H9 (cell line): ENCODE data around the gene HUNK. TPM values are rescaled to one million over a fixed set of nuclear protein-coding genes. Genes with fewer than 3 reads are reported as not detected.

Source experiments
- DNase-seq: peaks from one replicate; pipeline ENCODE4 v3.0.0-alpha.2; 2017
- H2AFZ ChIP-seq: one replicate; pipeline ENCODE4 v1.6.1; 2013; ENCODE audit warnings: mild to moderate bottlenecking, low read length, control low read depth, moderate library complexity
- H2AK5ac ChIP-seq: 2 replicates; pipeline ENCODE4 v1.6.1; 2013; ENCODE audit warnings: low read length, control low read depth, mixed read lengths; ENCODE audit not compliant: insufficient read length
- H2BK120ac ChIP-seq: one replicate; pipeline ENCODE4 v1.6.1; 2013; ENCODE audit warnings: low read depth, mild to moderate bottlenecking, low read length, control low read depth, inconsistent platforms; ENCODE audit not compliant: poor library complexity, severe bottlenecking
- H2BK12ac ChIP-seq: 2 replicates; pipeline ENCODE4 v1.6.1; 2013; ENCODE audit warnings: low read length, control low read depth, mixed read lengths, low read depth; ENCODE audit not compliant: insufficient read length
- H2BK15ac ChIP-seq: 2 replicates; pipeline ENCODE4 v1.6.1; 2013; ENCODE audit warnings: low read depth, low read length, control low read depth
- H2BK20ac ChIP-seq: one replicate; pipeline ENCODE4 v1.6.1; 2013; ENCODE audit warnings: low read depth, mild to moderate bottlenecking, low read length, control low read depth, inconsistent platforms; ENCODE audit not compliant: poor library complexity, severe bottlenecking
- H2BK5ac ChIP-seq: 2 replicates; pipeline ENCODE4 v1.6.1; 2013; ENCODE audit warnings: low read length, control low read depth, mixed read lengths; ENCODE audit not compliant: insufficient read length
- H3K14ac ChIP-seq: 2 replicates; pipeline ENCODE4 v1.6.1; 2013; ENCODE audit warnings: low read length, control low read depth; ENCODE audit not compliant: insufficient read depth
- H3K18ac ChIP-seq: 2 replicates; pipeline ENCODE4 v1.6.1; 2013; ENCODE audit warnings: low read depth, mild to moderate bottlenecking, mixed read lengths, low read length, control low read depth; ENCODE audit not compliant: insufficient read length
- H3K23ac ChIP-seq: 2 replicates; pipeline ENCODE4 v1.6.1; 2013; ENCODE audit warnings: low read length, control low read depth, mixed read lengths, low read depth; ENCODE audit not compliant: insufficient read length
- H3K23me2 ChIP-seq: 2 replicates; pipeline ENCODE4 v1.6.1; 2013; ENCODE audit warnings: low read depth, mild to moderate bottlenecking, mixed read lengths, low read length, control low read depth; ENCODE audit not compliant: insufficient read length, poor library complexity, severe bottlenecking
- H3K27ac ChIP-seq: 2 replicates; pipeline ENCODE4 v1.5.1; 2013; ENCODE audit warnings: low read length, control low read depth, mixed read lengths, low read depth; ENCODE audit not compliant: insufficient read length
- H3K27me3 ChIP-seq: 2 replicates; pipeline ENCODE4 v1.6.1; 2013; ENCODE audit warnings: low read length, control low read depth, inconsistent platforms; ENCODE audit not compliant: insufficient read depth
- H3K4ac ChIP-seq: 2 replicates; pipeline ENCODE4 v1.6.1; 2013; ENCODE audit warnings: low read depth, mild to moderate bottlenecking, control low read depth, inconsistent platforms, low read length, moderate library complexity
- H3K4me1 ChIP-seq: 2 replicates; pipeline ENCODE4 v1.6.1; 2013; ENCODE audit warnings: low read length, control low read depth, inconsistent platforms; ENCODE audit not compliant: insufficient read depth
- H3K4me2 ChIP-seq: 2 replicates; pipeline ENCODE4 v1.6.1; 2013; ENCODE audit warnings: low read length, control low read depth, mixed read lengths; ENCODE audit not compliant: insufficient read length, insufficient read depth
- H3K56ac ChIP-seq: 2 replicates; pipeline ENCODE4 v1.6.1; 2013; ENCODE audit warnings: low read depth, mild to moderate bottlenecking, mixed read lengths, low read length, control low read depth; ENCODE audit not compliant: insufficient read length
- H3K79me1 ChIP-seq: 2 replicates; pipeline ENCODE4 v1.6.1; 2013; ENCODE audit warnings: low read depth, mild to moderate bottlenecking, moderate library complexity, low read length, control low read depth, inconsistent platforms; ENCODE audit not compliant: insufficient read depth, poor library complexity, severe bottlenecking
- H3K79me2 ChIP-seq: 2 replicates; pipeline ENCODE4 v1.6.1; 2013; ENCODE audit warnings: low read length, control low read depth, inconsistent platforms; ENCODE audit not compliant: insufficient read depth
- H3K9ac ChIP-seq: 2 replicates; pipeline ENCODE4 v1.6.1; 2013; ENCODE audit warnings: low read length, control low read depth, mixed read lengths; ENCODE audit not compliant: insufficient read length; ENCODE audit errors: extremely low read depth
- H3K9me3 ChIP-seq: one replicate; pipeline ENCODE4 v1.6.1; 2013; ENCODE audit warnings: low read depth, low read length, inconsistent platforms; ENCODE audit not compliant: control insufficient read depth
- H3T11ph ChIP-seq: one replicate; pipeline ENCODE4 v1.6.1; 2013; ENCODE audit warnings: mild to moderate bottlenecking, low read length, control low read depth, inconsistent platforms
- H4K20me1 ChIP-seq: one replicate; pipeline ENCODE4 v1.6.1; 2013; ENCODE audit not compliant: control insufficient read depth, insufficient read length, insufficient read depth
- H4K5ac ChIP-seq: 2 replicates; pipeline ENCODE4 v1.6.1; 2013; ENCODE audit warnings: low read depth, mild to moderate bottlenecking, mixed read lengths, low read length, control low read depth; ENCODE audit not compliant: insufficient read length
- H4K8ac ChIP-seq: replicated peaks from 2 replicates; pipeline ENCODE4 v1.6.1; 2013; ENCODE audit warnings: low read length, control low read depth, mixed read lengths, low read depth; ENCODE audit not compliant: insufficient read length
- H4K91ac ChIP-seq: 2 replicates; pipeline ENCODE4 v1.6.1; 2013; ENCODE audit warnings: low read depth, mild to moderate bottlenecking, moderate library complexity, mixed read lengths, low read length, control low read depth; ENCODE audit not compliant: insufficient read length
- H3K27ac Mint-ChIP-seq, 3 experiments: 2 replicates in 2 of 3; 3 replicates in 1 of 3; pipeline ENCODE4 v1.8.0; 2020 to 2021; ENCODE audit warnings: mixed read lengths in 3 of 3, mild to moderate bottlenecking in 1 of 3, moderate library complexity in 1 of 3
- H3K27me3 Mint-ChIP-seq: 2 replicates; pipeline ENCODE4 v1.8.0; 2021; ENCODE audit warnings: low read depth, mild to moderate bottlenecking, moderate library complexity, mixed read lengths
- H3K36me3 Mint-ChIP-seq, 3 experiments: 2 replicates in 2 of 3; 3 replicates in 1 of 3; pipeline ENCODE4 v1.8.0; 2020 to 2021; ENCODE audit warnings: low read depth in 3 of 3, mixed read lengths in 3 of 3; ENCODE audit not compliant: insufficient read depth in 1 of 3
- H3K4me1 Mint-ChIP-seq, 2 experiments: 2 replicates each; pipeline ENCODE4 v1.8.0; 2020; ENCODE audit warnings: mixed read lengths in 2 of 2
- H3K4me3 Mint-ChIP-seq, 2 experiments: 2 replicates in 1 of 2; 3 replicates in 1 of 2; pipeline ENCODE4 v1.8.0; 2020 to 2021; ENCODE audit warnings: mild to moderate bottlenecking in 2 of 2, mixed read lengths in 2 of 2, moderate library complexity in 1 of 2
- H3K9me3 Mint-ChIP-seq, 2 experiments: 2 replicates in 1 of 2; 3 replicates in 1 of 2; pipeline ENCODE4 v1.8.0; 2020; ENCODE audit warnings: mild to moderate bottlenecking in 2 of 2, mixed read lengths in 2 of 2, moderate library complexity in 1 of 2
- CTCF ChIP-seq: fragments of 200-600 bp; sonication (generic); conservative IDR thresholded peaks from 3 replicates; pipeline ENCODE4 v1.8.0; 2021; ENCODE audit warnings: antibody characterized with exemption, mild to moderate bottlenecking
- WGBS: extraction: QIAGEN DNeasy Blood & Tissue Kit; methylation state at CpG from one replicate; pipeline ENCODE4 v1.1.7; 2013; ENCODE audit warnings: missing lambda C conversion rate, low lambda C conversion rate, mixed read lengths; ENCODE audit not compliant: insufficient read length; ENCODE audit errors: extremely low coverage; 5-methylcytosine and 5-hydroxymethylcytosine counted together
- total RNA-seq: library from RNA; stranded (reverse); gene quantifications from 2 replicates; pipeline ENCODE4 v1.2.1, GENCODE V29; 2021

Gene HUNK
- total RNA-seq, 1 experiment from 2014 or later: 5.8 TPM

- H3K27me3 ChIP-seq: no peaks in the 10 kb centered on the region
- H2AK5ac ChIP-seq: no peak overlapping the region
- H2BK15ac ChIP-seq: no peak overlapping the region
- Mint-ChIP-seq H3K9me3 (no peaks in the 10 kb centered on the region), H3K4me1 (peaks cover 3 to 5% of the 10 kb centered on the region in 2 experiments; a peak in 3 of 4 replicates), H3K27me3 (no peaks in the 10 kb centered on the region), H3K4me3 (no peak overlapping the region), H3K27ac (no peak overlapping the region), H3K36me3 (peaks cover 2 to 7% (median 2%) of the 10 kb centered on the region in 3 experiments; a peak in 2 of 7 replicates)
- no peak overlapping the region for H2BK5ac ChIP-seq
- H3K79me1 ChIP-seq: no peaks in the 10 kb centered on the region
- no peak overlapping the region for H3K56ac ChIP-seq
- H3K4ac ChIP-seq: no peak overlapping the region
- H3K79me2 ChIP-seq: no peaks in the 10 kb centered on the region
- H4K91ac ChIP-seq: no peak overlapping the region
- no peak for DNase-seq
- WGBS: no CpG with 5 or more reads among the region's 8 CpGs
- no peak overlapping the region for H4K5ac ChIP-seq
- no peak overlapping the region for H3T11ph ChIP-seq
- H4K20me1 ChIP-seq: no peaks in the 10 kb centered on the region
- no peaks in the 10 kb centered on the region for H3K4me1 ChIP-seq
- no peak overlapping the region for H3K9ac ChIP-seq
- no peak overlapping the region for H3K23ac ChIP-seq
- no peak overlapping the region for H2BK20ac ChIP-seq
- TF ChIP-seq CTCF: no peak
- H2BK120ac ChIP-seq: no peak overlapping the region
- no peak overlapping the region for H2BK12ac ChIP-seq
- no peaks in the 10 kb centered on the region for H3K23me2 ChIP-seq
- no peaks in the 10 kb centered on the region for H3K9me3 ChIP-seq
- no peak overlapping the region for H3K18ac ChIP-seq
- no peak overlapping the region for H2AFZ ChIP-seq
- H3K27ac ChIP-seq: no peak overlapping the region
- H3K14ac ChIP-seq: no peak overlapping the region
- H4K8ac ChIP-seq: no peak overlapping the region
- no peak overlapping the region for H3K4me2 ChIP-seq
Measured at GRCh38 chr21:31983554-31983953, 110.7 kb downstream of the HUNK start.
